HG03565 (cell line): ENCODE measurements around the gene PRR35.
"Not testable (repeated sequence)": the region's sequence is repeated elsewhere in the genome, so short reads cannot be mapped to it uniquely, and the experiment has no call there.

ENCODE experiments used
- ATAC-seq: cut with Tn5 transposase; IDR thresholded peaks from one replicate; pipeline ENCODE4 v1.9.1; 2021; ENCODE audit warnings: mild to moderate bottlenecking, moderate library complexity; ENCODE audit not compliant: unreplicated experiment

The PRR35 gene

GRCh38 chr16:591892-592517 is 31.8 kb downstream of the PRR35 start:
- ATAC-seq, result no peak

- ATAC-seq, result no peak
These were observed 32.5 kb downstream of the PRR35 start for GRCh38 chr16:592518-593306.

GRCh38 chr16:593406-593805 is 33.2 kb downstream of the PRR35 start:
- no peak for ATAC-seq

GRCh38 chr16:593807-594206 is 33.6 kb downstream of the PRR35 start:
- ATAC-seq, result no peak

- ATAC-seq, result no peak
These were observed 34.9 kb downstream of the PRR35 start for GRCh38 chr16:595094-595528.

GRCh38 chr16:595942-596735 is 35.9 kb downstream of the PRR35 start:
- no peak for ATAC-seq

- no peak for ATAC-seq
These were observed 36.5 kb downstream of the PRR35 start for GRCh38 chr16:596736-597060.

- not testable (repeated sequence) for ATAC-seq
These were observed 37.5 kb downstream of the PRR35 start for GRCh38 chr16:597655-598054.

GRCh38 chr16:598823-599739 is 38.9 kb downstream of the PRR35 start:
- no peak for ATAC-seq

GRCh38 chr16:600781-601180 is 40.6 kb downstream of the PRR35 start:
- ATAC-seq, result no peak

GRCh38 chr16:603933-604332 is 43.7 kb downstream of the PRR35 start:
- ATAC-seq, result no peak

- no peak for ATAC-seq
These were observed 46.6 kb downstream of the PRR35 start for GRCh38 chr16:606656-607307.

GRCh38 chr16:608019-608418 is 47.8 kb downstream of the PRR35 start:
- ATAC-seq, result no peak

- no peak for ATAC-seq
These were observed 49.1 kb downstream of the PRR35 start for GRCh38 chr16:609316-609715.

- no peak for ATAC-seq
These were observed 49.8 kb downstream of the PRR35 start for GRCh38 chr16:609984-610383.

GRCh38 chr16:610513-611381 is 50.6 kb downstream of the PRR35 start:
- no peak for ATAC-seq

GRCh38 chr16:615122-615521 is 54.9 kb downstream of the PRR35 start:
- ATAC-seq, result no peak
